ENCODE measurements around the gene ESRRG. TPM values are rescaled to one million over a fixed set of nuclear protein-coding genes. Genes with fewer than 3 reads are reported as not detected.
"Not testable (repeated sequence)": the region's sequence is repeated elsewhere in the genome, so short reads cannot be mapped to it uniquely, and the experiment has no call there.

Gene ESRRG
- total and polyA plus RNA-seq, 7 donors, result under 0.01 to 0.71 (median 0.33) TPM

DNA sequence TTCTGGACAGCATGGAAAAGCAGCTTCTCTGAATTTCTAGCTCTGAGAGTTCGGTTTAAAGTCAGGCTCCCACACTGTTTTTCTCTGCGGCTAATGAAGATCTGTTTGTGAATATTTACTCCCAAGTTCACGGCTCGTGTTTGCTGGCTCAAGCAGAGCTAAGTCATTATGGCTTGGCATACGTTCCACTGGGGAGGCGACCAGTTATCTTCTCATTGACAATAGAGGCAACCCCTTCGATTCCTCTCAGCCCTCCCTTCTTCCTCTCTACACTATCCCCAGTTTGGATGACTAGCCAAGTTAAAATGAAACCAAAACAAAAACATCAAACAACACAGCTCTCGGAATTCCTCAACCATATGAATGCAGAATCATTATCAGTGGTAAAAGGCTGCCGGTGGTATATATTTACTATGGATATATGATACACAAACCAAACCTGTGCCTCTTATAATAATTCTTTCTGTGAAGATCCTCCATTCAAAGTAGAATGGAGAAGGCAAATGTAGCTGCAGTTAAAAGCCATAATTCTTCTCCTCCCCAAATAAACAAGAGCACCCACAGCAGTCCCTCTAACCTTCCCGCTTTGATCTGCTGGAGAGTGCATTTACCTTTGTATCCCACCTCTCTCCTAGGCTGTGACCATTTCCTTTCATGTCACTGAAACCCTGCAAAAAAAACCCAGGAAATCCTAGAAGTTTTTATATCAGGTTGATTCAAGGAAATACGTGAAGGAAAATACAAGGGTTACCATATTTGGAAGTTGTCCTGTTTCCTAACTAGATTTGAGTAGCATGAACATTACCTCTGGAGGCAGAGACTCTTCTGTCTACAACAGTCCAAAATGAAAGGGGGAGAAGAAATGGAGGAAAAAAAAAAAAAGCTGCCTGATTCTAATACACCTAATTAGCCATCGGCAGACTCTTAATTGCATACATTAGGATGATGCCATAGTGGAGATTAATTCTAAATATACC is 191.7 kb downstream of the ESRRG start:
- Histone ChIP-seq H3K4me3 (peak overlapping the region; percentile 7 to 38 (median 35)), H3K27ac (no peak overlapping the region), H3K27me3 (no peaks in the 10 kb centered on the region), H3K36me3 (no peaks in the 10 kb centered on the region), H3K9me3 (no peaks in the 10 kb centered on the region), H3K4me1 (no peaks in the 10 kb centered on the region)
- intact Hi-C loops (cut with DNase I), result no loop called here
- WGBS, 2 donors, result 15 to 49% methylated on average over 12 of the region's 12 CpGs
- TF ChIP-seq POLR2A (IDR thresholded peaks at IDR 0.05) (no peak), EP300 (IDR thresholded peaks at IDR 0.05) (no peak), POLR2AphosphoS5 (IDR thresholded peaks at IDR 0.05) (no peak)
- TF ChIP-seq, protein P1, sequence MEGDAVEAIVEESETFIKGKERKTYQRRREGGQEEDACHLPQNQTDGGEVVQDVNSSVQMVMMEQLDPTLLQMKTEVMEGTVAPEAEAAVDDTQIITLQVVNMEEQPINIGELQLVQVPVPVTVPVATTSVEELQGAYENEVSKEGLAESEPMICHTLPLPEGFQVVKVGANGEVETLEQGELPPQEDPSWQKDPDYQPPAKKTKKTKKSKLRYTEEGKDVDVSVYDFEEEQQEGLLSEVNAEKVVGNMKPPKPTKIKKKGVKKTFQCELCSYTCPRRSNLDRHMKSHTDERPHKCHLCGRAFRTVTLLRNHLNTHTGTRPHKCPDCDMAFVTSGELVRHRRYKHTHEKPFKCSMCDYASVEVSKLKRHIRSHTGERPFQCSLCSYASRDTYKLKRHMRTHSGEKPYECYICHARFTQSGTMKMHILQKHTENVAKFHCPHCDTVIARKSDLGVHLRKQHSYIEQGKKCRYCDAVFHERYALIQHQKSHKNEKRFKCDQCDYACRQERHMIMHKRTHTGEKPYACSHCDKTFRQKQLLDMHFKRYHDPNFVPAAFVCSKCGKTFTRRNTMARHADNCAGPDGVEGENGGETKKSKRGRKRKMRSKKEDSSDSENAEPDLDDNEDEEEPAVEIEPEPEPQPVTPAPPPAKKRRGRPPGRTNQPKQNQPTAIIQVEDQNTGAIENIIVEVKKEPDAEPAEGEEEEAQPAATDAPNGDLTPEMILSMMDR (IDR thresholded peaks at IDR 0.05), result no peak
- DNase-seq, result no peak

DNA sequence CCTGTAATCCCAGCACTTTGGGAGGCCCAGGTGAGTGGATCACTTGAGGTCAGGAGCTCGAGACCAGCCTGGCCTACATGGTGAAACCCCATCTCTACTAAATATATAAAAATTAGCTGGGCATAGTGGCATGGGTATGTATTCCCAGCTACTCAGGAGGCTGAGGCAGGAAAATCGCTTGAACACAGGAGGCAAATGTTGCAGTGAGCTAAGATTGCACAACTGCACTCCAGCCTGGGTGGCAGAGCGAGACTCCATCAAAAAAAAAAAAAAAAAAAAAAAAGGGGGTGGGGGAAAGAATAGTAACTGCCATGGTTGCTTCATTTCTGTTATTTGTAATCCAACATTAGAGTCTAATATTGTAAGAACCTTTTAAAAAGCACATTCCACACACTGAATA is 193.4 kb downstream of the ESRRG start:
- intact Hi-C loops (cut with DNase I); H3K4me1 ChIP-seq; H3K9me3 ChIP-seq; H3K4me3 ChIP-seq; H3K27me3 ChIP-seq; DNase-seq; H3K36me3 ChIP-seq; H3K27ac ChIP-seq: not testable (repeated sequence)
- WGBS, 2 donors, result 85 to 88% methylated on average over 3 of the region's 3 CpGs

DNA sequence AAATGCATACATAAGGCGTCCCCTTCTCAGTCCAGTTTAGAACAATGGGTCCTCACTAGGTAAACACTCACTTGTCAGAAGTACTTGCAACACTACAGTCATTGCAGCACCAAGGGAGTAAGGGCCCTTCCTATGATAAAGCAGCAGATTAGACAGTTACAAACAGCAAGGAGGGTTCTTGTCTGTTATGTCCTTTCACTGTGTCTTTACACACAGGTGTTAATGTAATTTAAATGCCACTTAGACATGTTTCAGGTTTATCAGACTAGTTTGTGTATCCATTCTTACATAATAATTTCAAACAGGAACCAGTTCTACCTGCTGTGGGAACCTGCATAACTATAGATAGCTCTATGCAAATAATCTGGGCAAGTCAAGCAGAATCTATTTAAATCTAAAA is 194.4 kb downstream of the ESRRG start:
- no peaks in the 10 kb centered on the region for H3K9me3 ChIP-seq
- no peaks in the 10 kb centered on the region for H3K27me3 ChIP-seq
- H3K27ac ChIP-seq, result no peak overlapping the region
- H3K4me1 ChIP-seq, result no peaks in the 10 kb centered on the region
- H3K4me3 ChIP-seq, result no peak overlapping the region
- no peak for DNase-seq
- intact Hi-C loops (cut with DNase I), result no loop called here
- TF ChIP-seq POLR2A (IDR thresholded peaks at IDR 0.05) (no peak), EP300 (IDR thresholded peaks at IDR 0.05) (no peak), POLR2AphosphoS5 (IDR thresholded peaks at IDR 0.05) (no peak)
- TF ChIP-seq, protein P1 (IDR thresholded peaks at IDR 0.05), result no peak
- no peaks in the 10 kb centered on the region for H3K36me3 ChIP-seq
- WGBS, 2 donors, result 2 to 43% methylated on average over 1 of the region's 1 CpG

DNA sequence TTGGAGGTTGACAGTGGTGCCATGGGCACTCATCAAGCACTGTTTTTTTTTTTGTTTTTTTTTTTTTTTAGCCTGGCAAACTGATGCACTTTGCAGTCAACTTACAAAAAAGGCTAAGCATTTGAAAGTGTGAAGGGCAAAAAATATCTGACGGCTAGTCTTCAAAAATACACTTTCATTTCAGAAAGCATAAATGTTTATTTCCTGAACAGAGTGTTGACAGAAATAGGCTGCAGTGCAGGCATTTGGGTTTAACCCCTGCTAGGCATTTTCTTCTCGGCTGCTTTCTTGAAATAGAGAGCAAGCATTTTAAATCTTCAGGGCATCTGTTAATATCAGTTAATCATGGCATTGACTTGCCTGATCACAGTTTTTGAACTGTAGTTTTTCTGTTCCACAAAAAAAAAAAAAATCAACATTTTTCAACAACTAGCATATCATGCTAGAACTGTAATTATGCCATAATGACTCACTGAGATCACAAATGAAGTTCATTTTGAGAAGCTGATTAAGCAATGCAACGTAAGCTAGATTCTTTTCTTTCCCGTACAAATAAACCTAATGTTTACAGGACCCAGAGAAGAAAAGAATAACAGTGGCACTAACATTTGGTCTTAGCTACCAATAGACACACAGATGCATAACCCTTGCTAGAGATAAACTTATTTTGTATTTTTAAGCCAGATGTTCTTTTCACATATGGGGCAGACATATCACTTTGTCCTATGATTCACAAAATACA is 199.6 kb downstream of the ESRRG start:
- no peak overlapping the region for H3K4me3 ChIP-seq
- no peaks in the 10 kb centered on the region for H3K36me3 ChIP-seq
- WGBS, 2 donors, result 57 to 72% methylated on average over 4 of the region's 4 CpGs
- no peak for DNase-seq
- TF ChIP-seq EP300 (IDR thresholded peaks at IDR 0.05) (no peak), POLR2A (IDR thresholded peaks at IDR 0.05) (no peak), POLR2AphosphoS5 (IDR thresholded peaks at IDR 0.05) (no peak)
- TF ChIP-seq, protein P1 (IDR thresholded peaks at IDR 0.05), result no peak
- H3K27me3 ChIP-seq, result no peaks in the 10 kb centered on the region
- intact Hi-C loops (cut with DNase I), result no loop called here
- H3K27ac ChIP-seq, result no peak overlapping the region
- H3K9me3 ChIP-seq, result no peaks in the 10 kb centered on the region
- H3K4me1 ChIP-seq, result no peaks in the 10 kb centered on the region

DNA sequence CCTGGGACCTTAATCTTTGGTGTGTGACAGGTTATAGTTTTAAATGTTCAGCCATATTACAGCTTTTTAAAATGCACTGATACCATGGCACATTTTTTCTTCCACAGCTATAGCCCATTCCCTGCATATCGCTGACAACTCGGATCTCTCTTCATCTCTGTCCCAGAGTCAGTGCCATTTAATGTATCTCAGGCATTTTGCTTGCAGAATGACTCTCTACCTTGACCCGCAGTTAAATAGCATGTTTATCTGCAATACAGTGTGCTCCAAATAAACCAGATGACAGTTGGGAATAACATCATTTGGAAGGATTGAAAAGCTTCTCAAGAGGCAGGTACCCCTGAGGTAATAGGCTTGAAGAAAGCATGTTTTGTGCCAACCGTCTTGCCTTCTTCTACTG is 200.2 kb downstream of the ESRRG start:
- TF ChIP-seq POLR2AphosphoS5 (IDR thresholded peaks at IDR 0.05) (no peak), POLR2A (IDR thresholded peaks at IDR 0.05) (no peak), EP300 (IDR thresholded peaks at IDR 0.05) (no peak)
- TF ChIP-seq, protein P1 (IDR thresholded peaks at IDR 0.05), result no peak
- H3K4me1 ChIP-seq, result no peaks in the 10 kb centered on the region
- no peaks in the 10 kb centered on the region for H3K36me3 ChIP-seq
- intact Hi-C loops (cut with DNase I), result no loop called here
- no peak for DNase-seq
- H3K9me3 ChIP-seq, result no peaks in the 10 kb centered on the region
- H3K27ac ChIP-seq, result no peak overlapping the region
- H3K4me3 ChIP-seq, result no peak overlapping the region
- 74 to 85% methylated on average over 4 of the region's 4 CpGs for whole genome bisulfite sequencing, 2 donors
- no peaks in the 10 kb centered on the region for H3K27me3 ChIP-seq
